HG02642 (cell line): Measurements from ENCODE around the gene PPM1H.
"Not testable (repeated sequence)": the region's sequence is repeated elsewhere in the genome, so short reads cannot be mapped to it uniquely, and the experiment has no call there.

Experiments used
- ATAC-seq: cut with Tn5 transposase; IDR thresholded peaks from one replicate; pipeline ENCODE4 v1.9.1; 2021; ENCODE audit warnings: mild to moderate bottlenecking; ENCODE audit not compliant: unreplicated experiment, poor library complexity

Gene PPM1H

GRCh38 chr12:62843716-62844115 lies 91.2 kb downstream of the PPM1H start:
- no peak for ATAC-seq

GRCh38 chr12:62841846-62842245 lies 93.1 kb downstream of the PPM1H start:
- no peak for ATAC-seq

- ATAC-seq: no peak
These were observed 94.1 kb downstream of the PPM1H start for GRCh38 chr12:62840806-62841205.

- no peak for ATAC-seq
These were observed 94.9 kb downstream of the PPM1H start for GRCh38 chr12:62839869-62840660.

- no peak for ATAC-seq
These were observed 99.9 kb downstream of the PPM1H start for GRCh38 chr12:62834971-62835547.

GRCh38 chr12:62834406-62834805 lies 100.5 kb downstream of the PPM1H start:
- no peak for ATAC-seq

- no peak for ATAC-seq
These were observed 101.3 kb downstream of the PPM1H start for GRCh38 chr12:62833634-62834033.

GRCh38 chr12:62832558-62832957 lies 102.4 kb downstream of the PPM1H start:
- no peak for ATAC-seq

GRCh38 chr12:62832027-62832426 lies 102.9 kb downstream of the PPM1H start:
- no peak for ATAC-seq

GRCh38 chr12:62827855-62828254 lies 107.1 kb downstream of the PPM1H start:
- no peak for ATAC-seq

GRCh38 chr12:62827042-62827441 lies 107.9 kb downstream of the PPM1H start:
- ATAC-seq: no peak

GRCh38 chr12:62817556-62818271 lies 117.2 kb downstream of the PPM1H start:
- no peak for ATAC-seq

- no peak for ATAC-seq
These were observed 120.7 kb downstream of the PPM1H start for GRCh38 chr12:62814243-62814642.

GRCh38 chr12:62813031-62813829 lies 121.7 kb downstream of the PPM1H start:
- peak; percentile 57 for ATAC-seq

GRCh38 chr12:62811481-62811880 lies 123.5 kb downstream of the PPM1H start:
- not testable (repeated sequence) for ATAC-seq

- ATAC-seq: peak; percentile 77
These were observed 126.6 kb downstream of the PPM1H start for GRCh38 chr12:62808166-62808879.

GRCh38 chr12:62806893-62807292 lies 128.1 kb downstream of the PPM1H start:
- ATAC-seq: no peak

GRCh38 chr12:62806244-62806836 lies 128.6 kb downstream of the PPM1H start:
- ATAC-seq: no peak

- no peak for ATAC-seq
These were observed 129.4 kb downstream of the PPM1H start for GRCh38 chr12:62805517-62805916.

GRCh38 chr12:62803756-62804155 lies 131.2 kb downstream of the PPM1H start:
- no peak for ATAC-seq
